H9 (cell line): ENCODE data around the gene COA5. TPM values are rescaled to one million over a fixed set of nuclear protein-coding genes. Genes with fewer than 3 reads are reported as not detected.
A peak's percentile ranks its signal among the peaks of the same experiment; 100 is the strongest.

Experiments used
- DNase-seq: peaks from one replicate; pipeline ENCODE4 v3.0.0-alpha.2; 2017
- H2AFZ ChIP-seq: one replicate; pipeline ENCODE4 v1.6.1; 2013; ENCODE audit warnings: mild to moderate bottlenecking, low read length, control low read depth, moderate library complexity
- H2AK5ac ChIP-seq: 2 replicates; pipeline ENCODE4 v1.6.1; 2013; ENCODE audit warnings: low read length, control low read depth, mixed read lengths; ENCODE audit not compliant: insufficient read length
- H2BK120ac ChIP-seq: one replicate; pipeline ENCODE4 v1.6.1; 2013; ENCODE audit warnings: low read depth, mild to moderate bottlenecking, low read length, control low read depth, inconsistent platforms; ENCODE audit not compliant: poor library complexity, severe bottlenecking
- H2BK12ac ChIP-seq: 2 replicates; pipeline ENCODE4 v1.6.1; 2013; ENCODE audit warnings: low read length, control low read depth, mixed read lengths, low read depth; ENCODE audit not compliant: insufficient read length
- H2BK15ac ChIP-seq: 2 replicates; pipeline ENCODE4 v1.6.1; 2013; ENCODE audit warnings: low read depth, low read length, control low read depth
- H2BK20ac ChIP-seq: one replicate; pipeline ENCODE4 v1.6.1; 2013; ENCODE audit warnings: low read depth, mild to moderate bottlenecking, low read length, control low read depth, inconsistent platforms; ENCODE audit not compliant: poor library complexity, severe bottlenecking
- H2BK5ac ChIP-seq: 2 replicates; pipeline ENCODE4 v1.6.1; 2013; ENCODE audit warnings: low read length, control low read depth, mixed read lengths; ENCODE audit not compliant: insufficient read length
- H3K14ac ChIP-seq: 2 replicates; pipeline ENCODE4 v1.6.1; 2013; ENCODE audit warnings: low read length, control low read depth; ENCODE audit not compliant: insufficient read depth
- H3K18ac ChIP-seq: 2 replicates; pipeline ENCODE4 v1.6.1; 2013; ENCODE audit warnings: low read depth, mild to moderate bottlenecking, mixed read lengths, low read length, control low read depth; ENCODE audit not compliant: insufficient read length
- H3K23ac ChIP-seq: 2 replicates; pipeline ENCODE4 v1.6.1; 2013; ENCODE audit warnings: low read length, control low read depth, mixed read lengths, low read depth; ENCODE audit not compliant: insufficient read length
- H3K23me2 ChIP-seq: 2 replicates; pipeline ENCODE4 v1.6.1; 2013; ENCODE audit warnings: low read depth, mild to moderate bottlenecking, mixed read lengths, low read length, control low read depth; ENCODE audit not compliant: insufficient read length, poor library complexity, severe bottlenecking
- H3K27ac ChIP-seq: 2 replicates; pipeline ENCODE4 v1.5.1; 2013; ENCODE audit warnings: low read length, control low read depth, mixed read lengths, low read depth; ENCODE audit not compliant: insufficient read length
- H3K27me3 ChIP-seq: 2 replicates; pipeline ENCODE4 v1.6.1; 2013; ENCODE audit warnings: low read length, control low read depth, inconsistent platforms; ENCODE audit not compliant: insufficient read depth
- H3K4ac ChIP-seq: 2 replicates; pipeline ENCODE4 v1.6.1; 2013; ENCODE audit warnings: low read depth, mild to moderate bottlenecking, control low read depth, inconsistent platforms, low read length, moderate library complexity
- H3K4me1 ChIP-seq: 2 replicates; pipeline ENCODE4 v1.6.1; 2013; ENCODE audit warnings: low read length, control low read depth, inconsistent platforms; ENCODE audit not compliant: insufficient read depth
- H3K4me2 ChIP-seq: 2 replicates; pipeline ENCODE4 v1.6.1; 2013; ENCODE audit warnings: low read length, control low read depth, mixed read lengths; ENCODE audit not compliant: insufficient read length, insufficient read depth
- H3K56ac ChIP-seq: 2 replicates; pipeline ENCODE4 v1.6.1; 2013; ENCODE audit warnings: low read depth, mild to moderate bottlenecking, mixed read lengths, low read length, control low read depth; ENCODE audit not compliant: insufficient read length
- H3K79me1 ChIP-seq: 2 replicates; pipeline ENCODE4 v1.6.1; 2013; ENCODE audit warnings: low read depth, mild to moderate bottlenecking, moderate library complexity, low read length, control low read depth, inconsistent platforms; ENCODE audit not compliant: insufficient read depth, poor library complexity, severe bottlenecking
- H3K79me2 ChIP-seq: 2 replicates; pipeline ENCODE4 v1.6.1; 2013; ENCODE audit warnings: low read length, control low read depth, inconsistent platforms; ENCODE audit not compliant: insufficient read depth
- H3K9ac ChIP-seq: 2 replicates; pipeline ENCODE4 v1.6.1; 2013; ENCODE audit warnings: low read length, control low read depth, mixed read lengths; ENCODE audit not compliant: insufficient read length; ENCODE audit errors: extremely low read depth
- H3K9me3 ChIP-seq: one replicate; pipeline ENCODE4 v1.6.1; 2013; ENCODE audit warnings: low read depth, low read length, inconsistent platforms; ENCODE audit not compliant: control insufficient read depth
- H3T11ph ChIP-seq: one replicate; pipeline ENCODE4 v1.6.1; 2013; ENCODE audit warnings: mild to moderate bottlenecking, low read length, control low read depth, inconsistent platforms
- H4K20me1 ChIP-seq: one replicate; pipeline ENCODE4 v1.6.1; 2013; ENCODE audit not compliant: control insufficient read depth, insufficient read length, insufficient read depth
- H4K5ac ChIP-seq: 2 replicates; pipeline ENCODE4 v1.6.1; 2013; ENCODE audit warnings: low read depth, mild to moderate bottlenecking, mixed read lengths, low read length, control low read depth; ENCODE audit not compliant: insufficient read length
- H4K8ac ChIP-seq: replicated peaks from 2 replicates; pipeline ENCODE4 v1.6.1; 2013; ENCODE audit warnings: low read length, control low read depth, mixed read lengths, low read depth; ENCODE audit not compliant: insufficient read length
- H4K91ac ChIP-seq: 2 replicates; pipeline ENCODE4 v1.6.1; 2013; ENCODE audit warnings: low read depth, mild to moderate bottlenecking, moderate library complexity, mixed read lengths, low read length, control low read depth; ENCODE audit not compliant: insufficient read length
- H3K27ac Mint-ChIP-seq, 3 experiments: 2 replicates in 2 of 3; 3 replicates in 1 of 3; pipeline ENCODE4 v1.8.0; 2020 to 2021; ENCODE audit warnings: mixed read lengths in 3 of 3, mild to moderate bottlenecking in 1 of 3, moderate library complexity in 1 of 3
- H3K27me3 Mint-ChIP-seq: 2 replicates; pipeline ENCODE4 v1.8.0; 2021; ENCODE audit warnings: low read depth, mild to moderate bottlenecking, moderate library complexity, mixed read lengths
- H3K36me3 Mint-ChIP-seq, 3 experiments: 2 replicates in 2 of 3; 3 replicates in 1 of 3; pipeline ENCODE4 v1.8.0; 2020 to 2021; ENCODE audit warnings: low read depth in 3 of 3, mixed read lengths in 3 of 3; ENCODE audit not compliant: insufficient read depth in 1 of 3
- H3K4me1 Mint-ChIP-seq, 2 experiments: 2 replicates each; pipeline ENCODE4 v1.8.0; 2020; ENCODE audit warnings: mixed read lengths in 2 of 2
- H3K4me3 Mint-ChIP-seq, 2 experiments: 2 replicates in 1 of 2; 3 replicates in 1 of 2; pipeline ENCODE4 v1.8.0; 2020 to 2021; ENCODE audit warnings: mild to moderate bottlenecking in 2 of 2, mixed read lengths in 2 of 2, moderate library complexity in 1 of 2
- H3K9me3 Mint-ChIP-seq, 2 experiments: 2 replicates in 1 of 2; 3 replicates in 1 of 2; pipeline ENCODE4 v1.8.0; 2020; ENCODE audit warnings: mild to moderate bottlenecking in 2 of 2, mixed read lengths in 2 of 2, moderate library complexity in 1 of 2
- WGBS: extraction: QIAGEN DNeasy Blood & Tissue Kit; methylation state at CpG from one replicate; pipeline ENCODE4 v1.1.7; 2013; ENCODE audit warnings: missing lambda C conversion rate, low lambda C conversion rate, mixed read lengths; ENCODE audit not compliant: insufficient read length; ENCODE audit errors: extremely low coverage; 5-methylcytosine and 5-hydroxymethylcytosine counted together
- total RNA-seq: library from RNA; stranded (reverse); gene quantifications from 2 replicates; pipeline ENCODE4 v1.2.1, GENCODE V29; 2021
- TF ChIP-seq, protein P1 (sequence below): fragments of 200-600 bp; sonication (generic); conservative IDR thresholded peaks from 3 replicates; pipeline ENCODE4 v1.8.0; 2021; ENCODE audit warnings: antibody characterized with exemption, mild to moderate bottlenecking

The COA5 gene
- total RNA-seq, 1 experiment from 2014 or later, result 23.6 TPM

DNA sequence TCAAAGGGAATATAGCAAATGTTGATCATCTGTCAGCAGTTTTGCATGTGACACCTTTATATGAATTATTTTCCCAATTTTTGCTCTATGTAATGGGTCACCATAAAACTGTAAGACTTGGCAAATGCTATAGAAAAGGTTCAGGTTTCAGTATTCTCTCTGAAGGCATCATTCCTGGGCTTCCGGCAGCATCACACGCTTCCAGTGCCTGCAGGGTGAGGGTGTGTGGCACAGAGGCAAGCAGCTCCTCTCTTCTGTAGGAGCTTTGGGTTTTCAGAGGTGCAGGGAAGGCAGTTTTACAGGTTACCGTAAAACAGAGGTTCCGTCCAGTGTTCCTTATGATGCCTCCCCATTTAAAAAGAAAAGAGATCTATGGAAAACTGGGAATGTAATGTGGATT lies 18.8 kb downstream of the COA5 start:
- H4K91ac ChIP-seq, result no peak overlapping the region
- H3K27me3 ChIP-seq, result no peaks in the 10 kb centered on the region
- H2BK120ac ChIP-seq, result no peak overlapping the region
- H4K8ac ChIP-seq, result no peak overlapping the region
- H4K5ac ChIP-seq, result no peak overlapping the region
- no peaks in the 10 kb centered on the region for H3K79me1 ChIP-seq
- DNase-seq, result no peak
- H2BK15ac ChIP-seq, result no peak overlapping the region
- H3K4me2 ChIP-seq, result no peak overlapping the region
- no peak overlapping the region for H2BK20ac ChIP-seq
- H3K56ac ChIP-seq, result no peak overlapping the region
- no peak overlapping the region for H3K4ac ChIP-seq
- TF ChIP-seq, protein P1, sequence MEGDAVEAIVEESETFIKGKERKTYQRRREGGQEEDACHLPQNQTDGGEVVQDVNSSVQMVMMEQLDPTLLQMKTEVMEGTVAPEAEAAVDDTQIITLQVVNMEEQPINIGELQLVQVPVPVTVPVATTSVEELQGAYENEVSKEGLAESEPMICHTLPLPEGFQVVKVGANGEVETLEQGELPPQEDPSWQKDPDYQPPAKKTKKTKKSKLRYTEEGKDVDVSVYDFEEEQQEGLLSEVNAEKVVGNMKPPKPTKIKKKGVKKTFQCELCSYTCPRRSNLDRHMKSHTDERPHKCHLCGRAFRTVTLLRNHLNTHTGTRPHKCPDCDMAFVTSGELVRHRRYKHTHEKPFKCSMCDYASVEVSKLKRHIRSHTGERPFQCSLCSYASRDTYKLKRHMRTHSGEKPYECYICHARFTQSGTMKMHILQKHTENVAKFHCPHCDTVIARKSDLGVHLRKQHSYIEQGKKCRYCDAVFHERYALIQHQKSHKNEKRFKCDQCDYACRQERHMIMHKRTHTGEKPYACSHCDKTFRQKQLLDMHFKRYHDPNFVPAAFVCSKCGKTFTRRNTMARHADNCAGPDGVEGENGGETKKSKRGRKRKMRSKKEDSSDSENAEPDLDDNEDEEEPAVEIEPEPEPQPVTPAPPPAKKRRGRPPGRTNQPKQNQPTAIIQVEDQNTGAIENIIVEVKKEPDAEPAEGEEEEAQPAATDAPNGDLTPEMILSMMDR, result no peak
- H3K4me1 ChIP-seq, result no peaks in the 10 kb centered on the region
- Mint-ChIP-seq H3K4me3 (no peak overlapping the region), H3K4me1 (no peaks in the 10 kb centered on the region), H3K9me3 (peaks cover 4 to 6% of the 10 kb centered on the region in 2 experiments), H3K27me3 (peaks cover 2% of the 10 kb centered on the region; the same call in 1 of the 2 replicates), H3K27ac (peak overlapping the region in 1 of 3 experiments; percentile 57; a peak in 1 of 7 replicates), H3K36me3 (peaks cover 10 to 43% (median 24%) of the 10 kb centered on the region in 3 experiments)
- no peak overlapping the region for H2BK5ac ChIP-seq
- no peak overlapping the region for H3K14ac ChIP-seq
- H3K23me2 ChIP-seq, result no peaks in the 10 kb centered on the region
- H2BK12ac ChIP-seq, result no peak overlapping the region
- no peaks in the 10 kb centered on the region for H3K9me3 ChIP-seq
- no peak overlapping the region for H3K27ac ChIP-seq
- no peak overlapping the region for H2AK5ac ChIP-seq
- no peaks in the 10 kb centered on the region for H3K79me2 ChIP-seq
- no peak overlapping the region for H3K23ac ChIP-seq
- no peaks in the 10 kb centered on the region for H4K20me1 ChIP-seq
- H3T11ph ChIP-seq, result no peak overlapping the region
- WGBS, result no CpG with 5 or more reads among the region's 4 CpGs
- no peak overlapping the region for H2AFZ ChIP-seq
- no peak overlapping the region for H3K9ac ChIP-seq
- H3K18ac ChIP-seq, result no peak overlapping the region
